BJ (cell line): ENCODE results near the gene TMEM121B. TPM values are rescaled to one million over a fixed set of nuclear protein-coding genes. Genes with fewer than 3 reads are reported as not detected.

ENCODE experiments used
- CTCF ChIA-PET: fragments of 350-600 bp; formaldehyde crosslinking; extraction: SDS; loops from one replicate; lab custom pipeline; 2021; ENCODE audit warnings: antibody characterized with exemption, inconsistent platforms; lab: Yijun Ruan, JAX
- POLR2A ChIA-PET: fragments of 300-600 bp; sonication (Branson Sonifier 250); formaldehyde crosslinking; extraction: SDS; loops from one replicate; lab custom pipeline; 2021; ENCODE audit warnings: antibody characterized with exemption; lab: Charles Lee
- DNase-seq: peaks from one replicate; pipeline ENCODE4 v3.0.0-alpha.2; 2011; ENCODE audit warnings: low read depth
- H3K27me3 ChIP-seq: 2 replicates; pipeline ENCODE4 v1.6.0; 2011; ENCODE audit warnings: low read length; ENCODE audit not compliant: control insufficient read depth, insufficient read depth
- H3K36me3 ChIP-seq: 2 replicates; pipeline ENCODE4 v1.5.1; 2011; ENCODE audit warnings: low read length; ENCODE audit not compliant: control insufficient read depth, insufficient read depth
- H3K4me3 ChIP-seq: 2 replicates; pipeline ENCODE4 v1.5.1; 2011; ENCODE audit warnings: low read depth, mild to moderate bottlenecking, control low read depth, low read length
- CTCF ChIP-seq: IDR thresholded peaks from 2 replicates; pipeline ENCODE4 v1.5.1; 2011; ENCODE audit warnings: low read depth, mild to moderate bottlenecking, control low read depth, inconsistent platforms, low read length, moderate library complexity; ENCODE audit not compliant: insufficient read depth
- polyA plus RNA-seq: library from polyadenylated mRNA; depleted of rRNA; stranded (reverse); fragments of >200 nt; gene quantifications from 2 replicates; pipeline ENCODE4 v1.2.3, GENCODE V29; 2011

TMEM121B gene
- polyA plus RNA-seq, 1 experiment = 0.04 TPM

- H3K36me3 ChIP-seq = no peaks in the 10 kb centered on the region
- ChIA-PET CTCF (interaction anchor here (2.1 to 5.4 kb wide), 2 partner anchors 87 kb away, joined by 12 to 24 read pairs; no protein-coding TSS in a partner anchor), POLR2A (no interaction called here)
- DNase-seq = no peak
- TF ChIP-seq CTCF = no peak
- H3K27me3 ChIP-seq = no peaks in the 10 kb centered on the region
- H3K4me3 ChIP-seq = peak within 1 kb of the TSS; percentile 77
Observed at GRCh38 chr22:17084554-17085276, 36.4 kb downstream of the TMEM121B start, which contains the start of gene IL17RA. TSS of gene IL17RA (plus strand) at chr22:17085000. CDS start at chr22:17085092, 92 bp downstream.

- DNase-seq = no peak
- Histone ChIP-seq H3K4me3 (no peak overlapping the region), H3K27me3 (no peaks in the 10 kb centered on the region), H3K36me3 (no peaks in the 10 kb centered on the region)
- CTCF ChIA-PET = interaction anchor here (2.1 kb wide), 1 partner anchor 88 kb away, joined by 12 read pairs; no protein-coding TSS in a partner anchor
- no peak for TF ChIP-seq CTCF
- POLR2A ChIA-PET = no interaction called here
Observed at GRCh38 chr22:17083811-17084441, 37.2 kb downstream of the TMEM121B start.

GRCh38 chr22:17083255-17083654 lies 37.9 kb downstream of the TMEM121B start:
- Histone ChIP-seq H3K4me3 (no peak overlapping the region), H3K27me3 (no peaks in the 10 kb centered on the region), H3K36me3 (no peaks in the 10 kb centered on the region)
- ChIA-PET POLR2A (no interaction called here), CTCF (interaction anchor here (0.9 to 2.1 kb wide), 2 partner anchors 10 to 89 kb away, joined by 4 to 12 read pairs; no protein-coding TSS in a partner anchor)
- TF ChIP-seq CTCF = no peak
- no peak for DNase-seq

- DNase-seq = no peak
- H3K4me3 ChIP-seq = no peak overlapping the region
- CTCF ChIA-PET = interaction anchor here (2.1 to 2.2 kb wide), 2 partner anchors 92 to 422 kb away, joined by 10 to 14 read pairs; no protein-coding TSS in a partner anchor
- no peaks in the 10 kb centered on the region for H3K27me3 ChIP-seq
- no peaks in the 10 kb centered on the region for H3K36me3 ChIP-seq
- POLR2A ChIA-PET = interaction anchor here (0.6 to 1.0 kb wide), 2 partner anchors 92 to 554 kb away, joined by 3 read pairs; no protein-coding TSS in a partner anchor
- no peak for TF ChIP-seq CTCF
Observed at GRCh38 chr22:17079572-17079971, 41.6 kb downstream of the TMEM121B start.

GRCh38 chr22:17077255-17077654 lies 43.9 kb downstream of the TMEM121B start:
- POLR2A ChIA-PET = no interaction called here

More at GRCh38 chr22:17077255-17077654, 43.9 kb downstream of the TMEM121B start:
- no peaks in the 10 kb centered on the region for H3K36me3 ChIP-seq
- no peaks in the 10 kb centered on the region for H3K27me3 ChIP-seq
- CTCF ChIA-PET = interaction anchor here (0.9 to 8.3 kb wide), 6 partner anchors 18 to 426 kb away, joined by 3 to 96 read pairs (median 4); no protein-coding TSS in a partner anchor
- no peak overlapping the region for H3K4me3 ChIP-seq
- peak; percentile 58 for DNase-seq
- TF ChIP-seq CTCF = no peak
